NT2/D1 (cell line): Measurements from ENCODE around the gene PLCD1.

Source experiments
- SUZ12 ChIP-seq: IDR thresholded peaks from 2 replicates; pipeline ENCODE4 v1.6.1; 2011; ENCODE audit not compliant: insufficient read length, insufficient read depth; ENCODE audit errors: extremely low read depth
- YY1 ChIP-seq: IDR thresholded peaks from 2 replicates; pipeline ENCODE4 v1.6.1; 2011; ENCODE audit not compliant: insufficient read length, insufficient read depth
- ZNF274 ChIP-seq: IDR thresholded peaks from 2 replicates; pipeline ENCODE4 v1.6.1; 2011; ENCODE audit warnings: mild to moderate bottlenecking, low read depth, low read length

GRCh38 chr3:37984596-37984995 lies 44.8 kb downstream of the PLCD1 start:
- TF ChIP-seq YY1 (no peak), ZNF274 (no peak), SUZ12 (no peak)
